Tibial nerve (tissue), 4 donors: ENCODE data around the gene CFAP61. TPM values are rescaled to one million over a fixed set of nuclear protein-coding genes. Genes with fewer than 3 reads are reported as not detected.

ENCODE experiments used
- DNase-seq, 2 donors: peaks; one replicate each; pipeline ENCODE4 v3.0.0-alpha.2; 2019; ENCODE audit warnings: low spot score in 2 of 2
- H3K27ac ChIP-seq, 4 donors: fragments of 200-600 bp; sonication (generic) in 3 of 4; one replicate each; pipeline ENCODE4 v1.5.1; 2017 to 2019; ENCODE audit warnings: mild to moderate bottlenecking in 1 of 4
- H3K27me3 ChIP-seq, 2 donors: fragments of 200-600 bp; sonication (generic) in 1 of 2; one replicate each; pipeline versions ENCODE4 v1.5.1 to v1.6.0; 2017 to 2019
- H3K36me3 ChIP-seq, 3 donors: fragments of 200-600 bp; sonication (generic); one replicate each; pipeline ENCODE4 v1.5.1; 2018 to 2019
- H3K4me1 ChIP-seq, 4 donors: fragments of 200-600 bp; sonication (generic) in 3 of 4; one replicate each; pipeline ENCODE4 v1.5.1; 2017 to 2019
- H3K4me3 ChIP-seq, 4 donors: fragments of 200-600 bp; sonication (generic) in 3 of 4; one replicate each; pipeline ENCODE4 v1.5.1; 2017 to 2019; ENCODE audit warnings: mild to moderate bottlenecking in 1 of 4, moderate library complexity in 1 of 4
- H3K9me3 ChIP-seq, 4 donors: fragments of 200-600 bp; sonication (generic) in 3 of 4; one replicate each; pipeline ENCODE4 v1.5.1; 2017 to 2019
- CTCF ChIP-seq, 5 experiments: fragments of 200-600 bp in 3 of 5; fragments of 450-650 bp in 2 of 5; sonication (generic) in 3 of 5; IDR thresholded peaks; one replicate each; pipeline ENCODE4 v1.5.1; 2016 to 2019; ENCODE audit warnings: antibody characterized with exemption in 5 of 5, mild to moderate bottlenecking in 3 of 5, moderate library complexity in 2 of 5
- EP300 ChIP-seq, 2 donors: sonication (generic); formaldehyde crosslinking; IDR thresholded peaks; one replicate each; pipeline ENCODE4 v1.6.1; 2017; ENCODE audit warnings: antibody characterized with exemption in 2 of 2, mild to moderate bottlenecking in 1 of 2
- POLR2A ChIP-seq, 2 donors: fragments of 450-650 bp; IDR thresholded peaks; one replicate each; pipeline ENCODE4 v1.6.1; 2017; ENCODE audit warnings: antibody characterized with exemption in 2 of 2, mild to moderate bottlenecking in 2 of 2, moderate library complexity in 2 of 2
- WGBS, 2 donors: methylation state at CpG; one replicate each; pipeline ENCODE4 v1.1.5; 2018; 5-methylcytosine and 5-hydroxymethylcytosine counted together
- total RNA-seq, 4 donors: library from RNA; depleted of rRNA; stranded (reverse); fragments of >200 nt; gene quantifications; one replicate each; pipeline ENCODE4 v1.1.0, GENCODE V29; 2016

CFAP61 gene
- total RNA-seq, 4 donors from 2014 or later, result 0.21 to 1.5 (median 0.60) TPM; not detected in 1

GRCh38 chr20:20211274-20211987 lies 159.1 kb downstream of the CFAP61 start:
- Histone ChIP-seq H3K27ac (no peak overlapping the region), H3K9me3 (no peaks in the 10 kb centered on the region), H3K4me3 (no peak overlapping the region), H3K4me1 (no peaks in the 10 kb centered on the region), H3K36me3 (no peaks in the 10 kb centered on the region), H3K27me3 (no peaks in the 10 kb centered on the region)
- no peak for TF ChIP-seq EP300 (IDR thresholded peaks at IDR 0.05)
- no peak for TF ChIP-seq POLR2A (IDR thresholded peaks at IDR 0.05)
- no peak for TF ChIP-seq CTCF (IDR thresholded peaks at IDR 0.05)
- no peak for DNase-seq
- 78 to 80% methylated on average over 5 of the region's 5 CpGs for WGBS, 2 donors

- TF ChIP-seq CTCF (IDR thresholded peaks at IDR 0.05) (no peak), EP300 (IDR thresholded peaks at IDR 0.05) (no peak), POLR2A (IDR thresholded peaks at IDR 0.05) (no peak)
- H3K4me3 ChIP-seq, result no peak overlapping the region
- DNase-seq, result no peak
- WGBS, 2 donors, result 84 to 87% methylated on average over 11 of the region's 11 CpGs
- H3K4me1 ChIP-seq, result no peaks in the 10 kb centered on the region
- no peaks in the 10 kb centered on the region for H3K36me3 ChIP-seq
- H3K9me3 ChIP-seq, result no peaks in the 10 kb centered on the region
- H3K27ac ChIP-seq, result no peak overlapping the region
- no peaks in the 10 kb centered on the region for H3K27me3 ChIP-seq
Observed at GRCh38 chr20:20211988-20212518, 159.7 kb downstream of the CFAP61 start.

GRCh38 chr20:20212675-20213096 lies 160.4 kb downstream of the CFAP61 start:
- Histone ChIP-seq H3K4me3 (no peak overlapping the region), H3K4me1 (no peaks in the 10 kb centered on the region), H3K27me3 (no peaks in the 10 kb centered on the region), H3K9me3 (no peaks in the 10 kb centered on the region), H3K36me3 (no peaks in the 10 kb centered on the region), H3K27ac (no peak overlapping the region)
- TF ChIP-seq EP300 (IDR thresholded peaks at IDR 0.05) (no peak), POLR2A (IDR thresholded peaks at IDR 0.05) (no peak), CTCF (IDR thresholded peaks at IDR 0.05) (no peak)
- 65 to 87% methylated on average over 5 of the region's 5 CpGs for WGBS, 2 donors
- DNase-seq, result no peak

DNA sequence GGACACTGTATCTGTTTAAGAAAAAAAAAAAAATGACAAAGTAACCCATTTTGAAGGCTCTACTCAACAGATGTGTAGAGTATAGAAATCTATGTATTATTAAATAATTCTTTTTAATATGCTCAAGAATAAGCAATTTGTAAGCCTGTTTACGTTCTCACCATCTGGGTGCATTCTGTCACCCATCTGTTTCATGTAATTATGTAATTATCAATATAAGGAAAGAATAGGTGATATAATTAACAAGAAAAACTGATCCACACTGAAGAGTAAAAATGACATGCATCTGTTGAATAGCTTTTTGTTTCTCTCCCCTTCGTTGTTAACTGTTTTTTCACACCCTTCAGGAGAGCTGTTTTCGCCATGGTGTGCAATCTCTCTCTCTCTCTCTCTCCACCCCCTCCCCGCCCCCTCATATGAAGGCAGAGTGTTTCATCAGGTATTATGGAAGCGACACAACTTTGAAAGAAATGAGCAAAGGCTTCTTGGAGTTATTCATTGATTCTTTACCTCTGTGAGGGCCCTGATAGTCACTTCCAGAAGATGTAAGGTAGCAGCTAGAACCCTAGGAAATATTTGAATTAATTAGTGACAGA lies 161.3 kb downstream of the CFAP61 start:
- Histone ChIP-seq H3K27ac (no peak overlapping the region), H3K27me3 (no peaks in the 10 kb centered on the region), H3K36me3 (no peaks in the 10 kb centered on the region), H3K4me3 (no peak overlapping the region), H3K4me1 (no peaks in the 10 kb centered on the region), H3K9me3 (no peaks in the 10 kb centered on the region)
- TF ChIP-seq POLR2A (IDR thresholded peaks at IDR 0.05), result no peak
- no peak for TF ChIP-seq CTCF (IDR thresholded peaks at IDR 0.05)
- TF ChIP-seq EP300 (IDR thresholded peaks at IDR 0.05), result no peak
- no peak for DNase-seq
- WGBS, 2 donors, result 74 to 77% methylated on average over 5 of the region's 5 CpGs

GRCh38 chr20:20214757-20215275 lies 162.5 kb downstream of the CFAP61 start:
- Histone ChIP-seq H3K36me3 (no peaks in the 10 kb centered on the region), H3K27me3 (no peaks in the 10 kb centered on the region), H3K9me3 (peaks cover 0 to 6% (median 0%) of the 10 kb centered on the region in 4 donors), H3K27ac (no peak overlapping the region), H3K4me1 (no peaks in the 10 kb centered on the region), H3K4me3 (no peak overlapping the region)
- TF ChIP-seq CTCF (IDR thresholded peaks at IDR 0.05), result no peak
- WGBS, 2 donors, result 45 to 46% methylated on average over 7 of the region's 7 CpGs
- no peak for DNase-seq
